Measurements from ENCODE around the gene AGPAT2.

AGPAT2 gene

GRCh38 chr9:136683173-136683745 is 4.0 kb downstream of the AGPAT2 start:
- TF ChIP-seq CTCF (conservative IDR thresholded peaks at IDR 0.05; ENCODE audit: low read depth, low read length) = no peak
- H3K4me3 ChIP-seq (ENCODE audit: low read length) = no peak overlapping the region
- no peak for DNase-seq (ENCODE audit: low read depth)

- DNase-seq (ENCODE audit: low read depth) = no peak
- no peak for TF ChIP-seq CTCF (conservative IDR thresholded peaks at IDR 0.05; ENCODE audit: low read depth, low read length)
- no peak overlapping the region for H3K4me3 ChIP-seq (ENCODE audit: low read length)
Measured at GRCh38 chr9:136682710-136683109, 4.5 kb downstream of the AGPAT2 start.

- no peak for DNase-seq (ENCODE audit: low read depth)
- H3K4me3 ChIP-seq (ENCODE audit: low read length) = no peak overlapping the region
- no peak for TF ChIP-seq CTCF (conservative IDR thresholded peaks at IDR 0.05; ENCODE audit: low read depth, low read length)
Measured at GRCh38 chr9:136681945-136682699, 5.1 kb downstream of the AGPAT2 start.

- TF ChIP-seq CTCF (conservative IDR thresholded peaks at IDR 0.05; ENCODE audit: low read depth, low read length) = no peak
- no peak overlapping the region for H3K4me3 ChIP-seq (ENCODE audit: low read length)
- no peak for DNase-seq (ENCODE audit: low read depth)
Measured at GRCh38 chr9:136681029-136681428, 6.2 kb downstream of the AGPAT2 start.

GRCh38 chr9:136679431-136679941 is 7.8 kb downstream of the AGPAT2 start:
- no peak overlapping the region for H3K4me3 ChIP-seq (ENCODE audit: low read length)
- no peak for TF ChIP-seq CTCF (conservative IDR thresholded peaks at IDR 0.05; ENCODE audit: low read depth, low read length)
- no peak for DNase-seq (ENCODE audit: low read depth)

GRCh38 chr9:136678624-136679023 is 8.6 kb downstream of the AGPAT2 start:
- H3K4me3 ChIP-seq (ENCODE audit: low read length) = no peak overlapping the region
- DNase-seq (ENCODE audit: low read depth) = no peak
- TF ChIP-seq CTCF (conservative IDR thresholded peaks at IDR 0.05; ENCODE audit: low read depth, low read length) = no peak

- no peak for TF ChIP-seq CTCF (conservative IDR thresholded peaks at IDR 0.05; ENCODE audit: low read depth, low read length)
- no peak for DNase-seq (ENCODE audit: low read depth)
- H3K4me3 ChIP-seq (ENCODE audit: low read length) = no peak overlapping the region
Measured at GRCh38 chr9:136678034-136678433, 9.2 kb downstream of the AGPAT2 start.

Data from retinal pigment epithelial cell (primary cell).